NK-92 treated with Interleukin-12 subunit alpha and Interleukin-12 subunit beta, amount 100 ng/mL, for 24 hours (cell line): ENCODE results near the gene INHBA.

ENCODE experiments used
- DNase-seq: peaks from one replicate; lab custom pipeline; 2025; lab: John Stamatoyannopoulos, UW

INHBA gene

GRCh38 chr7:41711283-41712064 lies 8.6 kb upstream of the INHBA start:
- no peak for DNase-seq

- no peak for DNase-seq
Observed at GRCh38 chr7:41710838-41711237, 7.9 kb upstream of the INHBA start.

GRCh38 chr7:41709621-41710020 lies 6.7 kb upstream of the INHBA start:
- DNase-seq = no peak

GRCh38 chr7:41708581-41709358 lies 5.9 kb upstream of the INHBA start:
- DNase-seq = no peak

GRCh38 chr7:41706228-41706930 lies 3.5 kb upstream of the INHBA start:
- DNase-seq = no peak

- DNase-seq = peak; percentile 42
Observed at GRCh38 chr7:41705109-41705901, 2.4 kb upstream of the INHBA start.

- no peak for DNase-seq
Observed at GRCh38 chr7:41701068-41701941, 1.6 kb downstream of the INHBA start.

GRCh38 chr7:41700044-41700471 lies 2.8 kb downstream of the INHBA start:
- DNase-seq = no peak

- DNase-seq = no peak
Observed at GRCh38 chr7:41699516-41699915, 3.4 kb downstream of the INHBA start.

- DNase-seq = no peak
Observed at GRCh38 chr7:41698726-41699125, 4.2 kb downstream of the INHBA start.

- no peak for DNase-seq
Observed at GRCh38 chr7:41698114-41698513, 4.8 kb downstream of the INHBA start.

GRCh38 chr7:41696323-41696916 lies 6.5 kb downstream of the INHBA start:
- no peak for DNase-seq

GRCh38 chr7:41695661-41696322 lies 7.1 kb downstream of the INHBA start:
- DNase-seq = no peak

GRCh38 chr7:41694495-41694894 lies 8.4 kb downstream of the INHBA start:
- no peak for DNase-seq

GRCh38 chr7:41693150-41693997 lies 9.5 kb downstream of the INHBA start:
- no peak for DNase-seq

GRCh38 chr7:41692251-41692650 lies 10.6 kb downstream of the INHBA start:
- DNase-seq = no peak

- no peak for DNase-seq
Observed at GRCh38 chr7:41691286-41692190, 11.4 kb downstream of the INHBA start.

- no peak for DNase-seq
Observed at GRCh38 chr7:41689815-41690214, 13.1 kb downstream of the INHBA start.
